ENCODE data around the gene ELAVL1.

Gene ELAVL1

GRCh38 chr19:7910321-7911161 is 94.9 kb downstream of the ELAVL1 start:
- Histone ChIP-seq H3K36me3 (ENCODE audit: control insufficient read depth, insufficient read depth, low read length) (no peaks in the 10 kb centered on the region), H3K27ac (no peak overlapping the region), H3K9me3 (ENCODE audit: control insufficient read depth, low read length) (no peaks in the 10 kb centered on the region), H3K9ac (no peak overlapping the region), H3K4me3 (ENCODE audit: low read depth, low read length) (no peak overlapping the region), H3K27me3 (ENCODE audit: control insufficient read depth, insufficient read depth, low read length) (no peaks in the 10 kb centered on the region), H2AFZ (no peak overlapping the region), H3K4me2 (ENCODE audit: low read length) (no peak overlapping the region), H3K79me2 (peaks cover 23% of the 10 kb centered on the region), H3K4me1 (peaks cover 6% of the 10 kb centered on the region)
- TF ChIP-seq CTCF (IDR thresholded peaks at IDR 0.05): no peak

- Histone ChIP-seq H3K9ac (no peak overlapping the region), H3K9me3 (ENCODE audit: control insufficient read depth, low read length) (no peaks in the 10 kb centered on the region), H3K4me3 (ENCODE audit: low read depth, low read length) (no peak overlapping the region), H2AFZ (no peak overlapping the region), H3K4me1 (peaks cover 13% of the 10 kb centered on the region), H3K27me3 (ENCODE audit: control insufficient read depth, insufficient read depth, low read length) (no peaks in the 10 kb centered on the region), H3K36me3 (ENCODE audit: control insufficient read depth, insufficient read depth, low read length) (no peaks in the 10 kb centered on the region), H3K27ac (no peak overlapping the region), H3K4me2 (ENCODE audit: low read length) (no peak overlapping the region), H3K79me2 (peaks cover 31% of the 10 kb centered on the region)
- no peak for TF ChIP-seq CTCF (IDR thresholded peaks at IDR 0.05)
Measured at GRCh38 chr19:7909471-7910067, 95.9 kb downstream of the ELAVL1 start.

- Histone ChIP-seq H3K27ac (no peak overlapping the region), H3K79me2 (peaks cover 37% of the 10 kb centered on the region), H3K4me3 (ENCODE audit: low read depth, low read length) (no peak overlapping the region), H3K4me2 (ENCODE audit: low read length) (no peak overlapping the region), H3K36me3 (ENCODE audit: control insufficient read depth, insufficient read depth, low read length) (no peaks in the 10 kb centered on the region), H3K27me3 (ENCODE audit: control insufficient read depth, insufficient read depth, low read length) (no peaks in the 10 kb centered on the region), H3K9ac (no peak overlapping the region), H2AFZ (no peak overlapping the region), H3K4me1 (peaks cover 13% of the 10 kb centered on the region), H3K9me3 (ENCODE audit: control insufficient read depth, low read length) (no peaks in the 10 kb centered on the region)
- TF ChIP-seq CTCF (IDR thresholded peaks at IDR 0.05): no peak
Measured at GRCh38 chr19:7908742-7909461, 96.5 kb downstream of the ELAVL1 start.

Data from parathyroid adenoma (tissue), 2 donors.